Stimulated activated CD4-positive, alpha-beta T cell treated with anti-CD3 and anti-CD28 coated beads, TNF-alpha, amount 100 ng/mL, for 48 hours (primary cell): ENCODE results near the gene CACNG8.
"Not testable (repeated sequence)": the region's sequence is repeated elsewhere in the genome, so short reads cannot be mapped to it uniquely, and the experiment has no call there.

Source experiments
- DNase-seq, 3 donors: peaks; one replicate each; pipeline ENCODE4 v3.0.0-alpha.2; 2020; ENCODE audit warnings: low read depth in 3 of 3

CACNG8 gene

DNA sequence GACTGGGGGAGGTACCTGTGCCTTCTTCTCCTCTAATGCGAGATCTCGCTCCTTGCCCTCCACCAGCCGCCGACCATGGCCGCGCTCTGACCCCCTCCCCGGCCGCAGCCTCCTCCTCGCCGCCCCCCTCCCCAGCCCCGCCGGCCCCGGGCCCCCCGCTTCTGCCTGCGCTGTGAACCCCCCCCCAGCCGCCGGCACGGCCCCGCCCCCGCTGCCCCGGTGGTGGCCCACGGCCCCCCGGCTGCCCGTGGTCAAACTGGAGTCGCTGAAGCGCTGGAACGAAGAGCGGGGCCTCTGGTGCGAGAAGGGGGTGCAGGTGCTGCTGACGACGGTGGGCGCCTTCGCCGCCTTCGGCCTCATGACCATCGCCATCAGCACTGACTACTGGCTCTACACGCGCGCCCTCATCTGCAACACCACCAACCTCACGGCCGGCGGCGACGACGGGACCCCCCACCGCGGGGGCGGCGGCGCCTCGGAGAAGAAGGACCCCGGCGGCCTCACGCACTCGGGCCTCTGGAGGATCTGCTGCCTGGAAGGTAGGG lies at the start of gene CACNG8:
Gene CACNG8, plus strand, starts transcription at position 51 of the 545 bp plus-strand sequence.
- DNase-seq = no peak

GRCh38 chr19:53915000-53915399 lies 47.7 kb upstream of the CACNG8 start:
- DNase-seq = no peak

- no peak for DNase-seq
These were observed 46.7 kb upstream of the CACNG8 start for GRCh38 chr19:53916004-53916403.

- no peak for DNase-seq
These were observed 45.4 kb upstream of the CACNG8 start for GRCh38 chr19:53917356-53917755.

- DNase-seq = no peak
These were observed 35.0 kb upstream of the CACNG8 start for GRCh38 chr19:53927739-53928138.

- DNase-seq = no peak
These were observed 26.7 kb upstream of the CACNG8 start for GRCh38 chr19:53936029-53936428.

GRCh38 chr19:53942001-53942786 lies 20.5 kb upstream of the CACNG8 start:
- no peak for DNase-seq

GRCh38 chr19:53944416-53944815 lies 18.3 kb upstream of the CACNG8 start:
- no peak for DNase-seq

DNA sequence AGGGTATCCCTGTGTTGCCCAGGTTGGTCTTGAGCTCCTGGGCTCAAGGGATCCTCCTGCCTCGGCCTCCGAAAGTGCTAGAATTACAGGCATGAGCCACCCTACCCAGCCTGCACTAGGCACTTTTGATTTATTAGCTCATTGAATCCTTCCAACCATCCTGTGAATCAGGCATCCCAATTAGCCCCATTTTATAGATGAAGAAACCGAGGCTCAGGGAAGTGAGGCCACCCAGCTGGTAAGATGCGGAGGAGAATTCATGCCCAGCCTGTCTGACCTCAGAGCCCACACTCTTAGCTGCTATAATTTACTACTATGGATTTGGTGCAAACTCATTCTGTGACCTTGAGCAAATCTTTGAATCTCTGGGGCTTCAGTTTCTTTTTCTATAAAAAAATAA lies 17.8 kb upstream of the CACNG8 start:
- DNase-seq = no peak

DNA sequence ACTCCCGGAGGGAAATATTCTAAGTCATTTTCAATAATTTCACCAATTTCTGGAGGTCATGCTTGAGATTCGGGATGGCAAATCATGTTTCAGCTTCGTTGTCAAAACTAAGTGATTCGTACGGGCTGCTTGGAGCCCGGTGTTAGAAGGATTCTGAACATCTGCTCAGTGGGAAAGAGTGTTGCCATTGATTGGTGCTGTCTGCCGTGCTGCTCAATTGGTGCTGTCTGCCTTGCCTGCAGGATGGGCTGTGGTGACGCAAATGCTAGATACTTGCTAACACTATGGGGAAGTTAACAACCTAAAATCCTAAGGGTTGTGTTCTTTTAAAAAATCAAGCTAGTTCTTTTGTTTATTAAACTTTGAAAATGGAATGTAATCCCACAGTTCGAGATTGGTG lies 17.3 kb upstream of the CACNG8 start:
- no peak for DNase-seq

DNA sequence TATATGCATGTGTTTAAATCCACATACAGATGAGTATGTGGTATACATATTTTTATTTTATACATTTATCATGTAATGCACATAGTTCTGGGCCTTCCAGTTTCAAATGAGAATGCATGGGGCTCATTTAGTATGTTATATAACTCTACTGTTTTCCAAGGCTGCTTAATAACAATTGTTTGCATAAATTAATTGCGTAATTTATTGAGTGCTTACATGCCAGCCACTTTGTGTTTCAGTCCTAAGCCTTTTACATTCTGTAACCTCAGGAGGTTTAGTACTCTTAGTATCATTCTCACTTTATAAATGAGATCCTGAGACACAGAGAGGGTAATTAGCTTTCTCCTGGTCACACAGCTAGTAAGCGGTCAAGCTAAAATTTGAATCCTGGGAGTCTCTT lies 16.7 kb upstream of the CACNG8 start:
- DNase-seq = no peak

DNA sequence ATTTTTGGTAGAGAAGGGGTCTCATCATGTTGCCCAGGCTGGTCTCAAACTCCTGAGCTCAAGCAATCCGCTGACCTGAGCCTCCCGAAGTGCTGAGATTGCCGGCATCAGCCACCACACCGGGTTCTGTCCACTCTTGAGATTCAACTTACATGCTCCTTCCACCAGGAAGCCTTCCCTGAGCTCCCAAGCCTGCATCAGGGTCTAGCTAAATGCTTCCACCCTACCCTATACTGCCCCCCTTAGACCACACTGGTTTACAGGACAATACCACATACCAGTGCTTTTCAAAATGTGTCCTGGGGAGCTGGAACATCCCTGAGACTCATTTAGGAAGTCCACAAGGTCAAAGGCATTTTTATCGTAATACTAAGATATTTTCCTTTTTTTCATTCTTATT lies 15.1 kb upstream of the CACNG8 start:
- no peak for DNase-seq

- DNase-seq = not testable (repeated sequence)
These were observed 14.1 kb upstream of the CACNG8 start for GRCh38 chr19:53948611-53949010.

GRCh38 chr19:53951436-53951835 lies 11.3 kb upstream of the CACNG8 start:
- no peak for DNase-seq

DNA sequence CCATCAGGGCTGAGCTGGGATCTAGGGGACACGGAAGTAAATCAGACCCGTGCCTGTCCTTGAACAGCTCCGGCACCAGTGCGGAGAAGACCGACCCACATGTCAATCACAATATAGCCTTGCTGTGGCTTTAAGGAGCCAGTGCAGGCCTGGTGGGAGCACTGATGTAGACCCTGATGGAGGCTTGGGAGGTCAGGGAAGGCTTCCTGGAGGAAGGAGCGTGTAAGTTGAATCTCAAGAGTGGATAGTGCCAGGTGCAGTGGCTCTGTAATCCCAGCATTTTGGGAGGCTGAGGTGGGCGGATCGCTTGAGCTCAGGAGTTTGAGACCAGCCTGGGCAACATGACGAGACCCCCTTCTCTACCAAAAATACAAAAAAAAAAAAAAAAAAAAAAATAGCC lies 10.8 kb upstream of the CACNG8 start:
- DNase-seq = no peak

DNA sequence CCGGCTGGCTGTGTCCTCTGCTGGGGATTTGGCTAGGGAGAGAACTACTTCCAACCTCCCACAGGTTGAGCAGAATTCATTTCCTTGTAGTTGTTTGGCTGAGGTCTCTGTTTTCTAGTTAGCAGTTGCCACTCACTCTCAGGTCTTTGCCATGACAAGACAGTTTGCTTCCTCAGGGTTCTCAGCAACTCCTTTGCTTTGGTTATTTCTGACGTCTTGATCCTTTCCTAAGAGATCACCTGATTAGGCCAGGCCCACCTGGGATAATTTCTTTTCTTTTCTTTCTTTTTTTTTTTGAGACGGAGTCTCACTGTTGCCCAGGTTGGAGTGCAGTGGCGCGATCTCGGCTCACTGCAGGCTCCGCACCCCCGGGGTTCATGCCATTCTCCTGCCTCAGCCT lies 9.4 kb upstream of the CACNG8 start:
- no peak for DNase-seq

DNA sequence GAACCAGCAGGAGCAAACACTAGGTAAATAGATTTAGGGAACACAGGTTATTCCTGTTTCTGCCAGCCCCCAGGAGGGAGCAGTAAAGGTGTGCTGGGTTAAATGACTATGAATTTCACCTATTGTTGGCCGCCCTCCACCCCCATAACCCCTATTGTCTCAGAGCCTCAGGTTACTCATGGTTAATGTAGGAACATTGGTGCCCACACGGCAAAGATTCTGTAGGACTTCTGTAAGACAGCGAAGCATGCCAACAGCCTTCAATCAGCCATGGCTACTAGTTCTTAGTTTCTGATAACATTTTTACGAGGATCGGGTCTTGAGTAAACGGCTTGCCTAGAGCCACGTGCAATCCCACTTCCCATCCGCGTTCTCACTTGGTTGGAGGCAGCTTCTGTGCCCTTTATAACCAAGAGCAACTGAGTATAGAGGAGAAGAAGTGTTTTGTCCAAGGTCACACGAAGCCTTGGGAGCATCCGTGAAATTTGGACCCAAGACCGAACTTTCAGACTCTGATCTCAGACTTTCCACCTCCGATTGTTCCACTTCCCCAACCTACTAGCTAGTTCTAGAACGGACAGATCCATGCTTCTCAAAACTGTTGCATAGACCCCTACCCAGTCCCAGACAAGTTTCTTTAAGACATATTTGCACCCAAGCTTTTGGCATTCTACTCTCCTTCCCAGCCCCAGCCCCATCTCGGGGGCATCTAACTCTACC lies 5.1 kb upstream of the CACNG8 start:
- DNase-seq = no peak

- DNase-seq = no peak
These were observed 4.6 kb upstream of the CACNG8 start for GRCh38 chr19:53958168-53958571.

DNA sequence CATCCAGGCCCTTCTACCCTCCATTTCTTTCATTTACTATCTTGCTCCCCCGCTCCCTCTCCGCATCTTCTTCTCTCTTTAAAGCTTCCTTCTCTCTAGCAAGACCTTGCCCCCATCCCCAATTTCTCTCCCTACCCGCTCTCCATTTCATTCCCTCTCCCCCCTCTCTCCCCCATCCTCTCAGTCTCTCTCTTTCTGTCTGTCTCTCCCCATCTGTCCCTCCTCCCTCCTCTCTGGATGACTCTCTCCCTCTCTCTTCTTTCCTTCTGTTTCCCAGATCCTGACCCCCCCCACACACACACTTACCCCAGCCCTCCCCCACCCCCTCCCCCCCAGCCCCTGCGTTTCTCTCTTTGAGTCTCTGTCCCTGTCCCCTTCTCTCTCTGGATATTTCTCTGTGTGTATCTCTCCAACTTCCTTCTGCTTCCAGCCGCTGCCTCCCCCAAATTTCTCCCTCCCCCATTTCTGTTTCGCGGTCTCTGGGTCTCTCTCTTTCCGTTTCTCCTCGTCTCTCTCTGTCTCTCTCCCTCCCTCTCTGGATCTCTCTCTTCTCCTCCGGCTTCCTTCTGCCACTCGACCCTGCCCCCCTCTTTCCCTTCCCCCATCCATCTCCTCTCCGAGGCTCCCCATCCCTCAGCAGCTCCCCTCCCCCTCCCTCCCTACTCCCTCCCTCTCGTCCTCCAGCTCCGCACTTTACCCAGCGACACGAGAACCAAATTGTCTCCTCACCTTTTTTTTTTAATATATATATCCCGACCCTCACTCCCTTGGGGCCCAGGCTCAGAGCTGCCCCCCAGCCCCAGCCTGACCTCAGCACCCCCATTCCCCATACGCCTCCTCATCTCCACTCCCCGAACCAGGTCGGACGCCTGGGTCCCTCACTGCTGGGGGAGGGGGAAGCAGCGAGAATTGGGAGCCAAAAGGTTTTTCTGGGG lies 3.6 kb upstream of the CACNG8 start:
- DNase-seq = no peak

DNA sequence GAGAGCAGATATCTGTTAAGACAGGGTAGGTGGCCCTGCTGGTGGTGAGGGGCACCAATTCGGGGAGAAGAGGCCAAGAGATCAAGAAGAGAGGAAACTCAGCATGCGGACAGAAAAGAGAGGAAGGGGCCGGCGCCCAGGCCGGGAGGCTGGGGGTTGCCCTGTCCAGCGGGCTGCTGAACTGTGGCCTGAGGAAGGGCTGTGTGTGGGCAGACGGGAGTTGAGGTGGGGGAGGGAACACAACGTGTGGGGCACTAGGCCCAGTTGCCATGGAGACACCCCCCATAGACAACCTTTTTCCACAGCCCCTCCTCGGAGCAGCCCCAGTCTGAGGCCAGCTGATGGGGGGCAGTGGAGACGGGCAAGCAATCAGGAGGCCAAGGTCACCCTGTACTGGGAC lies 2.5 kb upstream of the CACNG8 start:
- no peak for DNase-seq

DNA sequence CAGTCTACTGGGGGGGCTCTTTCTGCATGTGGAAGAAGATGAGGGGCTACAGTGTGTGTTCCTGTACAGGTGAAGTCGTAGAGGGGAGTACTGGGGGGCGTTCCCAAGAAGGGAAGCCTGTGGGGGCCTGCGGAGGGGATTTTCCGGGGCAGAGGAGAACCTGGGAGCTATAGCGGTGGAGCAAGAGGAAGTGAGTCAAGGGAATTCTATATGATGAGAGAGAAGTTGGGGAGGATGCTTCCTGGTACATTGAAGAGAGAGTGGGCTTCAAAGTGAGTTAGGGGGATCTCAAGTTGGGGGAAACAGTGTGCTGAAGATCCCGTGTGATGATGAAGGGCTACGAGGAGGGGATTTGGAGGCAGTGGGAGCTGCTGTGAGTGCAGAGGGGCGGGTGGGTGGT lies 1.9 kb upstream of the CACNG8 start:
- DNase-seq = no peak
